Brain microvascular endothelial cell (primary cell): ENCODE results near the gene ADCK1.

Experiments
- DNase-seq: peaks from one replicate; pipeline ENCODE4 v3.0.0-alpha.2; 2020
- H3K27ac ChIP-seq: fragments of 250-450 bp; sonication (Bioruptor Pico); 2 replicates; pipeline ENCODE4 v1.5.1; 2020; ENCODE audit warnings: mild to moderate bottlenecking, moderate library complexity
- H3K27me3 ChIP-seq: fragments of 250-450 bp; sonication (Bioruptor Pico); replicated peaks from 2 replicates; pipeline ENCODE4 v1.5.1; 2020; ENCODE audit warnings: mild to moderate bottlenecking
- H3K36me3 ChIP-seq: fragments of 250-450 bp; sonication (Bioruptor Pico); replicated peaks from 2 replicates; pipeline ENCODE4 v1.5.1; 2020; ENCODE audit warnings: mild to moderate bottlenecking
- H3K4me3 ChIP-seq: 2 replicates; pipeline ENCODE4 v1.5.1; 2011; ENCODE audit warnings: low read depth, mild to moderate bottlenecking, control low read depth, low read length, moderate library complexity
- in situ Hi-C: cut with HindIII; loops from 2 replicates; pipeline ENCODE4 v1.10.0; 2017; ENCODE audit warnings: low sequenced_read_pairs, low pct_ligation_motif_present
- TF ChIP-seq, protein P1 (sequence below): IDR thresholded peaks from 2 replicates; pipeline ENCODE4 v1.5.1; 2011; ENCODE audit warnings: low read depth, mild to moderate bottlenecking, moderate library complexity, low read length, control low read depth, inconsistent platforms; ENCODE audit errors: missing control alignments

ADCK1 gene

GRCh38 chr14:77843195-77843594, 43.3 kb downstream of the ADCK1 start:
- DNase-seq: no peak
- no peak overlapping the region for H3K4me3 ChIP-seq
- no peaks in the 10 kb centered on the region for H3K27me3 ChIP-seq
- in situ Hi-C loops: no loop called here
- TF ChIP-seq, protein P1, sequence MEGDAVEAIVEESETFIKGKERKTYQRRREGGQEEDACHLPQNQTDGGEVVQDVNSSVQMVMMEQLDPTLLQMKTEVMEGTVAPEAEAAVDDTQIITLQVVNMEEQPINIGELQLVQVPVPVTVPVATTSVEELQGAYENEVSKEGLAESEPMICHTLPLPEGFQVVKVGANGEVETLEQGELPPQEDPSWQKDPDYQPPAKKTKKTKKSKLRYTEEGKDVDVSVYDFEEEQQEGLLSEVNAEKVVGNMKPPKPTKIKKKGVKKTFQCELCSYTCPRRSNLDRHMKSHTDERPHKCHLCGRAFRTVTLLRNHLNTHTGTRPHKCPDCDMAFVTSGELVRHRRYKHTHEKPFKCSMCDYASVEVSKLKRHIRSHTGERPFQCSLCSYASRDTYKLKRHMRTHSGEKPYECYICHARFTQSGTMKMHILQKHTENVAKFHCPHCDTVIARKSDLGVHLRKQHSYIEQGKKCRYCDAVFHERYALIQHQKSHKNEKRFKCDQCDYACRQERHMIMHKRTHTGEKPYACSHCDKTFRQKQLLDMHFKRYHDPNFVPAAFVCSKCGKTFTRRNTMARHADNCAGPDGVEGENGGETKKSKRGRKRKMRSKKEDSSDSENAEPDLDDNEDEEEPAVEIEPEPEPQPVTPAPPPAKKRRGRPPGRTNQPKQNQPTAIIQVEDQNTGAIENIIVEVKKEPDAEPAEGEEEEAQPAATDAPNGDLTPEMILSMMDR: no peak
- H3K36me3 ChIP-seq: no peaks in the 10 kb centered on the region
- no peak overlapping the region for H3K27ac ChIP-seq

GRCh38 chr14:77843651-77844050, 43.7 kb downstream of the ADCK1 start:
- no peak overlapping the region for H3K27ac ChIP-seq
- no peaks in the 10 kb centered on the region for H3K27me3 ChIP-seq
- DNase-seq: no peak
- in situ Hi-C loops: no loop called here
- no peak overlapping the region for H3K4me3 ChIP-seq
- TF ChIP-seq, protein P1: no peak
- no peaks in the 10 kb centered on the region for H3K36me3 ChIP-seq

GRCh38 chr14:77844802-77845201, 44.9 kb downstream of the ADCK1 start:
- no peaks in the 10 kb centered on the region for H3K27me3 ChIP-seq
- no peak for DNase-seq
- H3K27ac ChIP-seq: no peak overlapping the region
- no peaks in the 10 kb centered on the region for H3K36me3 ChIP-seq
- in situ Hi-C loops: no loop called here
- no peak overlapping the region for H3K4me3 ChIP-seq
- TF ChIP-seq, protein P1: no peak

DNA sequence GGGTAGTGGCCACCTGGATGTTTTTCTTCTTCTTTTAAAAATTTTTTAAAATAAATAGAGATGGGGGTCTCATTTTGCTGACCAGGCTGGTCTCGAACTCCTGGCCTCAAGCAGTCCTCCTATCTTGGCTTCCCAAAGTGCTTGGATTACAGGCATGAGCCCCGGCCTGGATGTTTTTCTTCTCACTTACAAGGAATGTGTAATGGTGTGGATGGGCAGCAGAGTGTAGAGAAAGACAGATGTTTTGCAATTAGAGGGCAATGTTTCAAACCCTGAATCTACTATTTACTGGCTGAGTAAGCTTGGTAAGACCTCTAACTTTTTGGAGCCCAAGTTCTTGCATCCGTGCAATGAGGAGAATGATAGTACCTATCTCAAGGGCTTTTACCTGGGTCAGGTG, 48.1 kb downstream of the ADCK1 start:
- TF ChIP-seq, protein P1: no peak
- Histone ChIP-seq H3K27me3 (no peaks in the 10 kb centered on the region), H3K36me3 (no peaks in the 10 kb centered on the region), H3K27ac (no peak overlapping the region), H3K4me3 (no peak overlapping the region)
- DNase-seq: no peak
- in situ Hi-C loops: no loop called here

GRCh38 chr14:77849711-77850110, 49.8 kb downstream of the ADCK1 start:
- Histone ChIP-seq H3K27me3 (no peaks in the 10 kb centered on the region), H3K4me3 (no peak overlapping the region), H3K36me3 (no peaks in the 10 kb centered on the region), H3K27ac (no peak overlapping the region)
- in situ Hi-C loops: no loop called here
- TF ChIP-seq, protein P1: no peak
- DNase-seq: peak; percentile 23

DNA sequence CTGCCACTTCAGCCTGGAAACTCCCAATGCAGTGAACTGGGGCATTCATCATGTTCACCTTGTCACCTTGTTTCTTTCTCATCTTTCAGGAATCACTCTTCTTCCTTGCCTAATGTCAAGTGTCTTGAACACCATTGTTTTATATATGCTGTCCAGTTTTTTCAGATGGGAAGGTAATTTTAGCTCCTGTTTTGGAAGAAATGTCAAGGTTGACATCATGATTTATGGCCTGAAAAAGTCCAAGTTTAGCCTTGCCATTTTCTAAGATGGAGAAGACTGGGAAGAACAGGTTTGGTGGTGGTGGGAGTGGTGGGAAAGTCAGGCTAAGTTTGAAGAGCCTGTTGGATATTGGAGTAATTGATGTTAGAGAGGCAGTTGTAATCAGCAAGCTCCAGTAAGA, 54.0 kb downstream of the ADCK1 start:
- no peak overlapping the region for H3K4me3 ChIP-seq
- H3K27me3 ChIP-seq: no peaks in the 10 kb centered on the region
- in situ Hi-C loops: no loop called here
- TF ChIP-seq, protein P1: no peak
- no peak overlapping the region for H3K27ac ChIP-seq
- DNase-seq: no peak
- no peaks in the 10 kb centered on the region for H3K36me3 ChIP-seq
